NOMO-1 (cell line): ENCODE results near the gene TXNRD1.

Experiments used
- DNase-seq, 2 experiments: peaks; one replicate each; lab custom pipeline; 2025; ENCODE audit not compliant: unreplicated experiment in 2 of 2; lab: John Stamatoyannopoulos, UW

TXNRD1 gene

DNA sequence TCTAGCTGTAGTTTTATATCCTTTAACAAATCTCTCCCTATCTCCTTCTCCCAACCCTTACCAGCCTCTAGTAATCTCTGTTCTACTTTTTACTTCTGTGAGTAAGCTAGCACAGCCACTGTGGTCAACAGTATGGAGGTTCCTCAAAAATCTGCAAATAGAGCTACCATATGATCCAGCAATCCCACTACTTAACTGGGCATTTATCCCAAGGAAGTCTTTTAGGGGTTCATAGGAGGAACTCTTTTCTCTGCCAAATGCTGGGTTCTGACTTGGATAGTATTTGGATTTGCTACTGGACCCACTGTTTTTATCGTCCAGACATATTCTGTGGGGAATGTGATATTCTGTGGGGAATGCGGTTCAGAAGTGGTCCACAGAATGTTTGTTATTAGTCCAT is 129.1 kb downstream of the TXNRD1 start:
- DNase-seq, result no peak

DNA sequence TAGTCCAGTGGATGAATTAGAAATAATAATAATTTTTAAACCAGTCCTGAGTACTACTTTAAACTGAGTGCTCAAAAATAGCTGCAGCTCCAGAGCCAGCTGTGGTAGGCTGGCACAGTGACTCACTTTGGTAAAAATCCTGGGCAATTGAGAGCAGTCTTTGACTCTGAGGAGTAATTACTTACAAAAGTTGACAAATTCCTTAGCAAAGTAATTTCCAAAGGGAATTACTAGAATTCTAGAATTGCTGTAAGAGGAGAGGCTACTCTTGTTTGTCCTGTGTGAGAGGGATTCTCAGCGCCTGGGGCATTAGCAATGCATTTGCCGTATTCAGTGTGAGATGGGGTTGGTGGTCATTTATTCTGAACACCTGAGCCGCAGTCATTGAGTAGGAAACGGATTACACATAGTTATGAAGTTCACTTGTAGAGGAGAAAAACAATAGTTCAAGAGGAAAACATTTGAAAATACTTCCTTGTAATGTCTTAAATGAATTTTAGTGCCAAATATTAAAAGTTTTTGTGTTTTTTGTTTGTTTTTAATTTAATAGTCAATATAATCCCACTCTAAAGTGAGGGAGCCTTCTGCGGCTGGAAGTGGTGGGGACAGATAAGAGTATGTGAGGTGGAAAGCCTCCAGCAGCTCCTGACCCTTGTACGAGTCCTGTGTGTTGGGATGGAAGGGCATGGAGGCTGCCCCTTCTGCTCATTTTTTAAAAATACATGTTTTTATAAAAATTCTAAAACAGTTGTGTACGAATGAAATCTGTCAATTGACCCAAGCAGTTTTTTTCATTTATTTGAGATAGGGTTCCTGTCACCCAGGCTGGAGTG is 129.9 kb downstream of the TXNRD1 start:
- DNase-seq, result no peak

DNA sequence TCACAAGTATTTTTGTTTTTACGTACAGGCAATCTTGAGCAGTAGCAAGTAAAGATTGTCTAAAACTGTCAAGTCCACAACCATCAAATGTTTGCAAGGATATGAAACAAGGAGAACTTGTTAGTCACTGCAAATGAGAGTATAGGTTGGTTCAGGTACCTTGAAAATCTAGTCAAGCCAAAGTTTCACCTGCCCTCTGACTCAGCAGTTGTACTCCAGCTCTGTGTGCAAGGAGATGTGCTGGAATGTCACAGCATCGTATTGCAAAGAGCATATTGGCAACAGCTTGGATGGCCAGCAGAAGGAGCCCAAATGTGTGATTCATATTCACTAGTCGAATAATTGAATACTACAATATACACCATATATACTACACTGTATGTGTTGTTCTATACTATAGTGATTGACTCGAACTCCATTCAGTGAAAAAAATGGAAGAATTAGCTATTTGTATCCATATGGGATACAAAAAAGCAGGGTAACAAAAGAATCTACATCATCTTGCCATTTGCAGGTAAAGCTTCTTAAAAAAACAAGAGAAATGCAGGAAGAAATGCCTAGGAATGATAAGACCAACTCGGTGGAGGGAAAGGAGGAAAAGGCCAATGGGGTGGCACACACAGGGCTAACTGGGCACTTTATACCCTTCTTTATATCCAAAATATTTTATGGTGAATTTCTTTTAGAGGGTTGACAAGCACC is 131.9 kb downstream of the TXNRD1 start:
- no peak for DNase-seq

DNA sequence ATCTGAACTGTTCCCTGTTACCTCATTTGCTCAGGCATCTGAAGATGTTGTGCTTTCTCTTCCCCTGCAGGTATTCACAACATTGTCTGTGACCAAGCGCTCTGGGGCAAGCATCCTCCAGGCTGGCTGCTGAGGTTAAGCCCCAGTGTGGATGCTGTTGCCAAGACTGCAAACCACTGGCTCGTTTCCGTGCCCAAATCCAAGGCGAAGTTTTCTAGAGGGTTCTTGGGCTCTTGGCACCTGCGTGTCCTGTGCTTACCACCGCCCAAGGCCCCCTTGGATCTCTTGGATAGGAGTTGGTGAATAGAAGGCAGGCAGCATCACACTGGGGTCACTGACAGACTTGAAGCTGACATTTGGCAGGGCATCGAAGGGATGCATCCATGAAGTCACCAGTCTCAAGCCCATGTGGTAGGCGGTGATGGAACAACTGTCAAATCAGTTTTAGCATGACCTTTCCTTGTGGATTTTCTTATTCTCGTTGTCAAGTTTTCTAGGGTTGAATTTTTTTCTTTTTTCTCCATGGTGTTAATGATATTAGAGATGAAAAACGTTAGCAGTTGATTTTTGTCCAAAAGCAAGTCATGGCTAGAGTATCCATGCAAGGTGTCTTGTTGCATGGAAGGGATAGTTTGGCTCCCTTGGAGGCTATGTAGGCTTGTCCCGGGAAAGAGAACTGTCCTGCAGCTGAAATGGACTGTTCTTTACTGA is 132.9 kb downstream of the TXNRD1 start:
- DNase-seq, result no peak

DNA sequence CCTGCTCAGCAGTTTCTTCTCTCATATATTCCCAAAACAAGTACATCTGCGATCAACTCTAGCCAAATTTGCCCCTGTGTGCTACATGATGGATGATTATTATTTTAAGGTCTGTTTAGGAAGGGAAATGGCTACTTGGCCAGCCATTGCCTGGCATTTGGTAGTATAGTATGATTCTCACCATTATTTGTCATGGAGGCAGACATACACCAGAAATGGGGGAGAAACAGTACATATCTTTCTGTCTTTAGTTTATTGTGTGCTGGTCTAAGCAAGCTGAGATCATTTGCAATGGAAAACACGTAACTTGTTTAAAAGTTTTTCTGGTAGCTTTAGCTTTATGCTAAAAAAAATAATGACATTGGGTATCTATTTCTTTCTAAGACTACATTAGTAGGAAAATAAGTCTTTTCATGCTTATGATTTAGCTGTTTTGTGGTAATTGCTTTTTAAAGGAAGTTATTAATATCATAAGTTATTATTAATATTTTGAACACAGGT is 133.5 kb downstream of the TXNRD1 start:
- DNase-seq, result no peak

DNA sequence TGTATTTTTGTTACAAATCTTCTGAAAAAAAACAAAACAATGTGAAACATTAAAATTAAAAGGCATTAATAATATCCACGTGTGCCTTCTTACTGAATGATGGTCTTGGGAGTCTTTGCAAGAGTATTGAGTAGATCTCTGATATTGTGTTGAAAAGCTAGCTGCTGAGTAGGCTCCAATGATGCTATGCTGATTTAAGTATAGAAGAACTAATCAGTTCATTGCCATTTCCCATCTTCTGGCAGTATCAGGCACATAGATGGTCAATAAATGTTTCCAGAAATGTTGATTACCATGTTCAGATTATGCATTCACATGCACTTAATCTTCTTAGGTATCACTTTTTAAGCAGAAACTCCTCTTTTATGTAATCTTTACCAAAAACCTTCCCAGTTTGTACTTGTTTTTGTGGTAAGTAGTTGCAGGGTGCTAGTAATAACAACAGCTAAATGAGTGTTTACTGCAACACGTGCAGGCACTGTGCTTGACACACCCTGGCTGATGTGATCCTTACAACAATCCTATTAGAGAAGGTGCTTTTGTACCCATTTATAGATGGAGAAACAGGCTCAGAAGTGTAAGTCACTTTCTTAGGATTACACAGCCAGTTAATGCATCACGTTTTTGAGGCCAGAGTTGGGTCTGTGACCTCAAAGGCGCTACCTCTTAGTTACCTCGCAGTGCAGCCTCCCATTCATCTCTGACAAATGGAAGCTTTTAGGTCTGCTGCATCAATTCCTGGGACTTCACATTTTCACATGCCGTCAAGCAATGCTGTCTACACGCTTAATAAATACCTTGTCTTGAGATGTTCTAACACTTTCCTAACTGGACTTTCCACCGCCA is 134.9 kb downstream of the TXNRD1 start:
- DNase-seq, result no peak

DNA sequence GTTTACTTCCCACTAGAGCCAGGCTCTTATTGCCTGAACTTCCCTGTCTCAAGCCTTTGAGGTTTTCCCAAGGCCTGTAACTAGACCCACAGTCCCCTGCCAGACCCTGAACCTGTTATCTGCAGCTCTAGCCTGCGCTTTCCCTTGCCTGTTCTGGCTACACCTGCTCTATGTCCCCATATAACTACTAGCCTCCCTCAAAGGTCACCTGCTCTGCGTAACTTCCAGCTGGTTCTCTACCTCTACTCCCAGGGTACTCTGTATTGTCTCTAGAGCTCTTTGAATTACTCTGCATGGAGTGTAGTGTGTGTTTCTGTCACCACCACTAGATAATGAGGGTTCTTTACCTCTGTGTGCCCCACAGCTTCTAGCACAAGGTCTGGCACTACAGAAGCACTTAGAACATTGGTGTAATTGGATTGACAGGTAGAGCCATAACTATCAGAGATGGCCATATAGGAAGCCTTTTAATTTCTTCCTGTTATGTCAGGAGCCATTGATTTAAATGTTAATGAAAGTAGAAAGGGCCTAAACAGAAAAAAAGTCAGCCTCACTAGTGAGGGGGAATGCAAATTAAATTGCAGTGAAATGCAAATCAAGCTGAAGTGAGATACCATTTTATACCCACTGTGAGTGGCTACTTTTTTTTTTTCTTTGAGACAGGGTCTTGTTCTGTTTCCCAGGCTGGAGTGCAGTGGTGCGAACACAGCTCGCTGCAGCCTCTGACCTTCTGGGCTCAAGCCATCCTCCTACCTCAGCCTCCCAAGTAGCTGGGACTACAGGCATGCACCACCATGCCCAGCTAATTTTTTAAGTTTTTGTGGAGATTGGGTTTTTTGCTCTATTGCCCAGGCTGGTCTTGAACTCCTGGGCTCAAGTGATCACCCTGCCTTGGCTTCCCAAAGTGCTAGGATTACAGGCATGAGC is 135.7 kb downstream of the TXNRD1 start:
- no peak for DNase-seq

DNA sequence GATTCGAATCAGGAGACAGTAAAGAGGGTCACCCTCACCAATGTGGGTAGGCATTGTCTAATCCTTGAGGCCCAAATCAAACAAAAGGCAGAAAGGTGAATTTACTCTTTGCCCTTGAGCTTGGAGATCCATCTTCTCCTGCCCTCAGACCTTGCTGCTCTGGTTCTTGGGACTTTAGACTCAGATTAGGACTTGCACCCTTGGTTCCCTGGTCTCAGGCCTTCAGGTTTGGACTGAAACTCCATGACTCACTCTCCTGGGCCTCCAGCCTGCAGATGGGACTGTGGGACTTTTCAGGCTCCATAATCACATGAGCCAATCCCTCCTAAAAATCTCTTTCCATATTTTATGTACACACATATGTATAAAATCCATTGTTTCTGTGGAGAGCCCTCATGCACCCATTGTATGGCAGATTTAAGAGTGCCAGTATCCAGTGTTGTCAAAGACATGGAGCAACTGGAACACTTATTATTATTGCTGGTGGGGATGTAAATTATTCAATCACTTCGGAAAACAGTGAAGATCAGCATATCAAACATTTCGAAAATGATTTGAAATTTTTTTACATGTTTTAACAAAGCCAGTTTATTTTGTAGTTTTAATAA is 136.6 kb downstream of the TXNRD1 start:
- DNase-seq, result no peak

DNA sequence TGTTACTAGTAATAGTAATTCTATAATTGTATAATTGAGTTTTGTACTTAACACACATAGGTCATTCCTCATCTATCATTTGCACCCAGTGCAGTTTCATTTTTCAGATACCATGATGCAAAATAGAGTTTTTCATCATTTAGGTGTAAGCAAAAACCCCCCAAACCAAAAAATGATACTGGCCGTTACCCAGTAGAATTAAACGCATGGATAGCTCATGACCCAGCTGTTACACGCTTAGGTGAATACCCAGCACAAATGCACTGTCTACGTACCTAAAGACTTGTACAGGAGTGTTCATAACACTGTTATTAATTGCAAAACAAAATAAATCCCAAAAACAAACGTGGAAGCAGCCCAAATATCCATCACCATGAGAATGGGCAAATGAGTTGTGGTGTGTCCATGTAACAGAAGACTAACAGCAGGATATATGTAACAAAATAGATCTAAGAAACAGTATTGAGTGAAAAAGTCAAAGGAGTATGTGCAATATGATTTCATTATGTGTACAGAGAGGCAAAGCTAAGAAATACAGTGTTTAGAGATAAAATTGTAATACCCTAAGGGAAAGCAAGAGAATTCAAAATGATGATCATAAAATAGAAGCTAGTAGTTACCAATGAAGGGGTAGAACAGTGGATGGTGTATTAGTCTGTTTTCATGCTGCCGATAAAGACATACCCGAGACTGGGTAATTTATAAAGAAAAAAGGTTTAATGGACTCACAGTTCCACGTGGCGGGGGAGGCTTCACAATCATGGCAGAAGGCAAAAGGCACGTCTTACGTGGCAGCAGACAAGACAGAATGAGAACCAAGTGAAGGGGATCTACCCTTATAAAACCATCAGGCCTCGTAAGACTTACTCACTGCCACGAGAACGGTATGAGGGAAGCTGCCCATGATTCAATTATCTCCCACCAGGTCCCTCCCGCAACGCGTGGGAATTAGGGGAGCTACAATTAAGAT is 137.7 kb downstream of the TXNRD1 start:
- no peak for DNase-seq

DNA sequence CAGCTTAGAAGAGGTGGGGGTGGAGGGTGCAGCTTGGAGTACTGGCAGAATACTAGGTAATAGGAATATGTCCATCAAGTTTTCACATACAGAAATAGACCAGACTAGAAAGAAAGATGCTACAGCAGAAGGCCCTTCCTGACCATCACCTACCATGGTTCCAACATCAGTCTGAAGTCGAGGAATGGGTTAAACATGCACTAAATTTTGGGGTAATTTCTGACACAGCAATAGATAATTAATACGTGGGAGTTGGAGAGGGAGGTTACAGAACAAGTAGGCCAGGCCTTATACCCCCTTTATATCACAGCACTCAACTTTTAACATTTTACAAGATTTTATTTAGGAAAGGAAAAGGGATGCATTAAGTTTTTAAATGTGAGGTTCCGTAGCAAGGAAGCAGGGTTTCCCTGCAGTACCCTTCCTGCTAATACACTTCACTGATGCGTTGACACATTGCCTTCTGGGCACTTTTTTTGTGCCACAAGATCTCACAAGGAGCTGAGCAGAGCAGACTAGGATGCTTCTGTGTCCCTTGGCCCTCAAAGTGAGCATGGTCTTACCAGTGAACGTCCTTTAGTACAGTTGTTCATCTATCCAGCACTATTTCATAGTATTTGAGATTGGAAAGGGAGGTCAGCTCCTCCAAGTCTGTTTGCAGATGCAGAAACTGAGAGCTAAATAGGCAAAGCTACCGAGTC is 138.7 kb downstream of the TXNRD1 start:
- no peak for DNase-seq

DNA sequence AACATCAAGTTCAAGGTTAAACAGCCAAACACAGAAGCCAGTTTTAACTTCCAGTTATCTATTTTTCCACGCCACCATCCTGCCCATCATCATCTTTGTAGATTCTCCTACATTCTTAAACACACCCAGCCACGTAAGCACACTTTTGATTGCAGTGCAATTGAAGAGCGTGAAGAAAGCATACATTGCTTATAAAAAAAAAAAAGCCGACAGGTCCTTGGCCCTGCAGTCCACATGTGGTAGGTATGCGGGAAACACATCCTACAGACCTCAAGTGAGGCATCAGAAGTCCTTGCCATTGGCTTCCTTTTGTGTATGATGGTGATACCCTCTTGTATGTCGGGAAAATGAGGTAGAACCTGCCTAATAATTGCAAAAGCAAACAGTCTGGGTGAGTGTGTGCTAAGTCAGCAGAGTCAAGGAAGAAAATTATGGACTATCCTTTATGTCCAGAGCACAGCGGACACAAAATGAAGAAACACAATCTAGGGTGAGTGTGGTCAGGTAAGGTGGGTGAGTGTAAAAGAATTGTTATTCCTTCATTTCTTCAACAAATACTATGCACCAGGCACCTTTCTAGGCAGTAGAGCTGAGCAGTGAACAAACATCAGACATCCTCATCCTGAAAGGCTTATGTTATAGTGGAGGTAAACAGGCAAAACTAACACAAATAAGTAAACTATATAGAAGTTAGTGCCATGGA is 139.4 kb downstream of the TXNRD1 start:
- no peak for DNase-seq

DNA sequence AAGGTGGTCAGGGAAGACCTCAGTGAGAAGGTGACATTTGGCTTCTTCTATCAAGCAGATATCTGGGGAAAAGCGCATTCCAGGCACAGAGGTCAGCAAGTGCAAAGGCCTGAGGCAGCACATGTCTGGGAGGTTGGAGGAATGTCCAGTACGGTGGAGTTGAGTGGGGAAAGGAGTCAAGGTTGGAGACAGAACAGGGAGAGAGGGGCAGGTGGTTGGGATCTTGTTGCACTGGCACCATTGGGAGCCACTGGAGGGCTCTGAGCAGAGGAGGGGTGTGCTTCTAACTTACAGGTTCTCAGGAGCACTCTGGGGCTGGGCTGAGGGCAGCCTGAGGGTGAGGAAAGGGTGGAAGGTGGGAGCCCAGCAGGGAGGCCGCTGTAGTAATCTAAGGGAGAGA is 140.1 kb downstream of the TXNRD1 start:
- no peak for DNase-seq

DNA sequence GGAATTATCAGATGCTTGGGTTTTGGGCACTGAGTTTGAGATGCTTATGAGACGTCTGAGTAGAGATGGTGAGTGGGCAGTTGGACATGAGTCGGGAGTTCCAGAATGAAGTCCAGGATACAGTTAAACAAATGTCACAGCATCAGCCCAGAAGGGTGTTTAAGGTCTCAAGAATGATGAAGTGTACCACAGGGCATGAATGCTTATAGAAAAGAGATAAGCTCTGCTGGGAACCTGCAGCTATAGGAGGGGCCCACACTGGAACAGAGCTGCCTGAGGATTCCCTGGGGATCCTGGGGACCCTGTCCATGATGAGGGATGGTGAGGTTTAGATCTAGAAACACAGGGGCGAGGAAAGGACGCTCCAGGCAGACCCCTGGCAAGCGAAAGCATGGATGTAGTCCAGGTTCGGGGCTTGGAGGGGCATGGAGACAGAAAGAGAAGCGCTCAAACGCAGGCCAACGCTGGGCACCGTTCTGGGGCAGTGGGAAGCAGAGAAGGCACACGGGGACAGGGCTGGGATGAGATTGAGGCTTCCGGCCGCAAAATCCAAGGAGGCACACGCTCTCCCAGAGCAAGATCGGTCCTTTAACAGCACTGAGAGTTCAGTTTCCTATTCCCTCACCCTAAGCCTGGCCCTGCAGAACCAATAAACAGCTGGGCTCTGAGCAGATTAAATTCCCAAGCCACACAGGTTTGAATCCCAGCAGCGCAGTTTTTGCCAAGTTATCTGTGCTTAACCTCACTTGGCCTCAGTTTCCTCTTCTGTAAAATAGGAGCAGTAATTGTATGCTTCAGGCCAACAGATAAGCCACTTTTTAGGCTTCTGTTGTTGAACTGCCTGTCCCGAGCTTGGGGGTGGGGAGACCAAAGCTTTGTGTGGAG is 140.9 kb downstream of the TXNRD1 start:
- no peak for DNase-seq

DNA sequence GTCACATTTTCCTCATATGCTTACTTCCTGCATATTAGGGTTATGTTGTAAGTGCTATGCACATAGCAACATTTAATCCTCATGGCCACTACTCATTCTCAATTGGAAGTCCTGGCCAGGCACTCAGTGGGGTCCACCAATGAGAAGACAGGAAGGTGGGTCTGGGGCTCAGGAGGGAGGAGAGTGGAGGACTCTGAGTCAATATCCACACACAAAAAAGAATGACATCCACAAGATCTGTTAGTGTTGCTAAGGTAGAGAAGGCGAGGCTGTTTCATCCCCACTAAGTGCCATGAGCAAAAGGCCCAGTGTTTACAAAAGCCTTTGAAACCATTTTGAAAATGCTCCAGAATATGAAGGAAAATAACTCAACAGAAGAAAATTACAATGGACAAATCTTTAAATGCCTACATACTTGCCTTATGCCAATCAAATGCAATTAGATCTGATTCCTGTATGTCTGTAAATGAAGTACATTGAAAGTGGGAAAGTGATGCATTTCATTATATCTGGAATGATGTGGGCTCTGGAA is 141.9 kb downstream of the TXNRD1 start:
- no peak for DNase-seq

DNA sequence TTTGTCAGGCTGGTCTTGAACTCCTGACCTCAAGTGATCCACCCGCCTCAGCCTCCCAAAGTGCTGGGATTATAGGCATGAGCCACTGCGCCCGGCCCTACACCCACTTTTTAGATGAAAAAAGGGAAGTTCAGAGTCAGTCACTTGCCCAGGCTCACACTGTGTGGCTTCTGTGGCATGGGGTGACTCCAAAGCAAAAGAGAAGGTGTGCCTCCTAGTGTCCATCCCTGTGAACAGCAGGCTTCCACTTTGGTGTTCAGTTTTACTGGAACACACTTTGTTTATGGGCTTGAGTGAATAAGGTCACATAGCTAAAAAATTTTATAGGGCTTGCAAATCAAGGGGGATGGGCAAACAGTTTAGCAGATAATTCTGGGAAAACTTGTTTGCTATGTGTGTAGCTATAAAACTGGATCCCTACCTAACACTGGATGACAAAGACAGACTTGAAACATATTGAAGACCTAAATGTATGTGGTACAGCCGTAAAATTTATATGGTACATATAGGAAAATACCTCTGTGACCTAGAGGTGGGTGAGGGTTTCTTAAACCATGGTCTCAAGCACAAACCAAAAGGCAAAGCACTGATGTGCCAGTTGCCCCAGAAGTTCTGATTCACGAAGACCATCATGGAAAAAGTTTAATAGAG is 142.9 kb downstream of the TXNRD1 start:
- peak; percentile 79 to 93 for DNase-seq
